Raji (cell line): ENCODE data around the gene GSG1L.

Experiments
- POLR2A ChIP-seq: IDR thresholded peaks from 2 replicates; pipeline ENCODE4 v1.6.1; 2011; ENCODE audit warnings: low read depth, low read length, control low read depth; ENCODE audit not compliant: insufficient read depth

The GSG1L gene

DNA sequence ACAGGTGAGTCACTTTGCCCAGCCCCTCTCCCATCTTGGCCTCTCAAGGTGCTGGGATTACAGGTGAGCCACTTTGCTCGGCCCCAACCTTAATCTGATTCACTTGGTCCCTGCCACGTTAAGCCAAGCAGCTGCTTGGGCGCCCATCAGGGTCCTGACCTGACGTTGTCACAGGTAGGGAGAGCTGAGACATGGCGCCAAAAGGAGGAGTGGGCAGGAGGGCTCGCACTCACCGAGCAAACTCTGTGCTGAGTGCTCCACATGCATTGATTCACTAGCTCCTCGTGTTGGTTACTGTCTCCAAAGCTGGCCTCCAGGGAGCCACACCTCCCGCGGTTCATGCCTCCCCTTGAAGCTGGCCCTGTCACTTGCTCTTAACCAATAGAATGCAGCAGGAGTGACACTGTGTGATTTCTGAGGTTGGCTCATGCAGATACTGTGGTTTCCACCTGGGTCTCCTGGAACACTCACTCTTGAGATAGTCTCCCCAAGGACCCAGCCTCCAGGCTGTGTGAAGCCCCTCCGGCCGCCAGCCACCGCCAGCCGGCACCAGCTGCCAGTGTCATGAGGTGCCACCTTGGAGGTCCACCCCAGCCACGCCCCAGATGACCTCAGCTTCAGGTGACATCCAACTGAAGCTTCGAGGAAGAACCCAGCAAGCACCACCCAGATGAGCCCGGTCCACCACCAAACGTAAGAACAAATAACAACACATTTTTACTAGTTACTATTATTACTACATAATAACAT lies 223.0 kb downstream of the GSG1L start:
- no peak for TF ChIP-seq POLR2A

GRCh38 chr16:27839419-27839818 lies 224.1 kb downstream of the GSG1L start:
- TF ChIP-seq POLR2A = no peak

DNA sequence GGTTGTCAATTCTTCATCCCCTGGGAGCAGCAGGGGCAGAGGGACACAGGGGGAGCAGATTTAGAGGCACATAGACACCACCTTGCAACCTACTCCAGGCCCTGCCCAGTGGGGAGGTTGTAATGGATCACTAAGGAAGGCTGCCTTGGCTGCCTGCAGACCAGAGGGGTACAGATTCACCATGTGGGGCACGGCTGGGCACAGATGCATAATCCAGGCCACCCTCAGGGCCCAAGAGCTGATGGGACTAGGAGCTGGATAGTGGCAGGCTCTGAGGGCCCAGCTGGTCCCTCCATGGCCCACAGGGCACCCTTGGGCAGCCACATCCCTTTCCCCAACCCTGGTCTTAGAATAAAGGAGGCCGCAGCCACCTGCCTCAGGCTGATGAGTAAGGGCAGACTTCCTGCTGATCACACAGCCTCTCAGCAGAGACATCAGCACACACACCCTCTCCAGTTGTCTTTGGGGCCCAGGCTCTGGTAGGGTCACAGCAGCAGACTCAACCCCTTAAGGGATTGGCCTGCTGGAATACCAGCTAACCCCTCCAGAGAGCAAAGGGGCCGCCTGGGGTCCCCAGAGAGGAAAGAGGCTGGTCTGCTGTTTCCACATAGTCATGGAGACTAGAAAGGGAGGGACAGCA lies 224.9 kb downstream of the GSG1L start:
- TF ChIP-seq POLR2A = no peak

GRCh38 chr16:27829975-27830374 lies 233.5 kb downstream of the GSG1L start:
- no peak for TF ChIP-seq POLR2A

DNA sequence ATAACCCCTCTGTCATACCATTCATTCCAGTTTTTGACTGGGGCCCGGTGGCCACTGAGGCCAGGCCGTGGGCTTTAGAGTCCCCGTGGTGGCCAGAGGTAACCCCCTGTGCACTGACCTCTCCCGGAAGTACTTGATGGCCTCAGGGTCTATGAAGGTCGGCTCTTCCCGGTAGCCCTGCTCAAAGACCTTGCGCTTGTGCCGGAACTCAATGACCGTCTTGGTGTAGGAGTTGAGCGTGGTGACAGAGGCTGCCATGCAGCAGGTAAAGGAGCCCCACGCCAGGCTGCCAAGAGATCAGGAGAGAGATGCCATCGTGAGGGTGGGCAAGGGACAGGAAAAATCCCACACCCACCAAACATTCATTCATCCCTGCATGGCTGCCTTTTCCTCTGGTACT lies 234.8 kb downstream of the GSG1L start:
- no peak for TF ChIP-seq POLR2A

DNA sequence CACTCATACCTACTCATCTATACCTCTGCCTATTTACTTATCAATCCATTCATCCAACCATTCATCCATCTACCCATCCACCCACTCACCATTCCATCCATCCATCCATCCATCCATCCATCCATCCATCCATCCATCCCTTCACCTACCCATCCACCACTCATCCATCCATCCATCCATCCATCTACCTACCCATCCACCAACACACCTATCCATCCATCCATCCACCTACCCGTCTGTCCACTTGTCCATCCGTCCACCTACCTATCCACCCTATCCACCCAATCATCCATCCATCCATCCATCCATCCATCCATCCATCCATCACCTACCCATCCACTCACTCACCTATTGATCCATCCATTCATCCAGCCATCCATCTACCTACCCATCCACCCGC lies 235.7 kb downstream of the GSG1L start:
- no peak for TF ChIP-seq POLR2A

DNA sequence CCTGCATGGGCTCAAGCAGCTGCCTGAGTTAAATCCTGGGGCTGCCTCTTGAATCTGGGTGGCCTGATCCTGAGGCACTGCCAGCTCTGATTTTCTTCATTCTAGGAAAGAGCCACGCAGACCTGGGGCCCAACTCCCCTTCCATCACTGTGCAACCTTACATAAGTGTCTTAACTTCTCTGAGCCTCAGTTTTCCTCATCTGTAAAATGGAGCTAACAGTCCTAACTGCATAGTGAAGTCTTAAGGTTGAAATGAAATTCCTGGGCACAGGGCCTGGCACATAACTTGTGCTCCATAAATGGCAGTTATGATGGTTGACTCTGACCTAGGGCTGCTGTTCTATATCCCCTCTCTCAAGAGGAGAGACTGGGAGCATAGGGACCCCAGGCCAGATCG lies 236.6 kb downstream of the GSG1L start:
- TF ChIP-seq POLR2A = no peak

- TF ChIP-seq POLR2A = no peak
These were observed 237.2 kb downstream of the GSG1L start for GRCh38 chr16:27826081-27826892.

- no peak for TF ChIP-seq POLR2A
These were observed 238.7 kb downstream of the GSG1L start for GRCh38 chr16:27824786-27825185.

- no peak for TF ChIP-seq POLR2A
These were observed 239.5 kb downstream of the GSG1L start for GRCh38 chr16:27824006-27824405.

DNA sequence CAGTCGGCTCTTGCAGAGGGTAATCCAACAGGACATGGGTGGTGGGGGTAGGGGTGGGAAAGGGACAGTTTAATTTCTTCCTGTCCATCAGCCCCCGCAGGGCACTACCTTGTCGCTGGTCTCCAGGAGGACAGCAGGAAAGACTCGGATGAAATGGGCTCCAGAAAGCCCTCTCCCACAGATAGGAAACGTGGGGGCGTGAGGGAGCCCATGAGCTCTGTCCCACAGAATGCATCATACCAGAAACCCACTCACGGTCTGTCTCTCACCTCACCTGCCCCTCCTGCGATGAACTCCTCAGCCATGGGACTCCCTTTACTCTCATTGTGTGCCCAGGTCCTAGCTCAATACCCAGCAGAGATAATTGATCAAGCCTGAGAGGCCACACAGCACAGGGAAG lies 240.1 kb downstream of the GSG1L start:
- no peak for TF ChIP-seq POLR2A

GRCh38 chr16:27822996-27823395 lies 240.5 kb downstream of the GSG1L start:
- no peak for TF ChIP-seq POLR2A

DNA sequence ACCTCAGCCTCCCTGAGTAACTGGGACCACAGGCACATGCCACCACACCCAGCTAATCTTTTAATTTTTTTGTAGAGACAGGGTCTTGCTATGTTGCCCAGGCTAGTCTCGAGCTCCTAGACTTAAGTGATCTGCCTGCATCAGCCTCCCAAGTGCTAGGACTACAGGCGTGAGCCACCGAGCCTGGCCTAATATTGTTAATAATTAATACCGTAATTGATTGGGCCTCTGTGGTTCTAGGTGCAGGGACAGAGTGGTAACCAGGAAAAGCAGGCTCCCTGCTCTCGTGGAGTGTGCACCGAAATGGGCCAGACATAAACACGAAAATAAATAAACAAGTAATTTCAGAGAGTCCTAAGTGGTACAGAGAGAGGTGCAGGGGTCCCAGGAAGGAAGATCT lies 241.0 kb downstream of the GSG1L start:
- no peak for TF ChIP-seq POLR2A

- no peak for TF ChIP-seq POLR2A
These were observed 242.7 kb downstream of the GSG1L start for GRCh38 chr16:27820646-27821345.

GRCh38 chr16:27819881-27820610 lies 243.5 kb downstream of the GSG1L start:
- no peak for TF ChIP-seq POLR2A
